Type B pancreatic cell (in vitro differentiated cells): ENCODE data around the gene SRY. TPM values are rescaled to one million over a fixed set of nuclear protein-coding genes. Genes with fewer than 3 reads are reported as not detected.
"Not testable (repeated sequence)": the region's sequence is repeated elsewhere in the genome, so short reads cannot be mapped to it uniquely, and the experiment has no call there.

Experiments used
- DNase-seq: peaks from one replicate; pipeline ENCODE4 v3.0.0; 2021; ENCODE audit warnings: mixed read lengths; ENCODE audit not compliant: unreplicated experiment; ENCODE audit errors: extremely low spot score
- H3K27ac Mint-ChIP-seq: 2 replicates; pipeline ENCODE4 v1.8.0; 2021; ENCODE audit warnings: mild to moderate bottlenecking, mixed read lengths
- H3K27me3 Mint-ChIP-seq: 2 replicates; pipeline ENCODE4 v1.8.0; 2021; ENCODE audit warnings: mixed read lengths
- H3K36me3 Mint-ChIP-seq: 2 replicates; pipeline ENCODE4 v1.8.0; 2021; ENCODE audit warnings: mixed read lengths
- H3K4me1 Mint-ChIP-seq: one replicate; pipeline ENCODE4 v1.8.0; 2021; ENCODE audit warnings: mixed read lengths; ENCODE audit not compliant: unreplicated experiment
- H3K4me3 Mint-ChIP-seq: 2 replicates; pipeline ENCODE4 v1.8.0; 2021; ENCODE audit warnings: mild to moderate bottlenecking, mixed read lengths
- H3K9me3 Mint-ChIP-seq: 2 replicates; pipeline ENCODE4 v1.8.0; 2021; ENCODE audit warnings: mixed read lengths
- CTCF ChIP-seq: fragments of 200-600 bp; sonication (generic); conservative IDR thresholded peaks from 2 replicates; pipeline ENCODE4 v1.5.0; 2021; ENCODE audit warnings: antibody characterized with exemption, mild to moderate bottlenecking
- long read RNA-seq: library from polyadenylated mRNA; unstranded; transcript quantifications from one replicate; pipeline ENCODE4 v2.0.0, GENCODE V29; 2020
- total RNA-seq: library from RNA; stranded (reverse); gene quantifications from 2 replicates; pipeline ENCODE4 v1.2.1, GENCODE V29; 2021; ENCODE audit warnings: low replicate concordance

SRY gene
- not detected in 2 replicates for total RNA-seq
- long read RNA-seq = 0 reads

GRCh38 chrY:2787600-2787999 lies at the start of gene SRY:
Gene SRY (minus strand): TSS chrY:2787682. CDS start chrY:2787603, 79 bp downstream.
- no peaks in the 10 kb centered on the region for H3K36me3 Mint-ChIP-seq
- no peak within 1 kb of the TSS for H3K27ac Mint-ChIP-seq
- H3K4me3 Mint-ChIP-seq = no peak within 1 kb of the TSS
- DNase-seq = no peak
- no peak for TF ChIP-seq CTCF
- no peaks in the 10 kb centered on the region for H3K27me3 Mint-ChIP-seq
- no peaks in the 10 kb centered on the region for H3K4me1 Mint-ChIP-seq
- H3K9me3 Mint-ChIP-seq = no peaks in the 10 kb centered on the region

GRCh38 chrY:2837078-2837477 lies 49.6 kb upstream of the SRY start:
- no peaks in the 10 kb centered on the region for H3K4me1 Mint-ChIP-seq
- no peak overlapping the region for H3K27ac Mint-ChIP-seq
- no peaks in the 10 kb centered on the region for H3K9me3 Mint-ChIP-seq
- H3K4me3 Mint-ChIP-seq = no peak overlapping the region
- H3K36me3 Mint-ChIP-seq = no peaks in the 10 kb centered on the region
- no peaks in the 10 kb centered on the region for H3K27me3 Mint-ChIP-seq
- no peak for TF ChIP-seq CTCF
- DNase-seq = no peak

- Mint-ChIP-seq H3K27ac (no peak overlapping the region), H3K4me1 (no peaks in the 10 kb centered on the region), H3K36me3 (no peaks in the 10 kb centered on the region), H3K4me3 (no peak overlapping the region), H3K9me3 (no peaks in the 10 kb centered on the region), H3K27me3 (no peaks in the 10 kb centered on the region)
- TF ChIP-seq CTCF = no peak
- no peak for DNase-seq
Observed at GRCh38 chrY:2835230-2835629, 47.7 kb upstream of the SRY start.

- H3K36me3 Mint-ChIP-seq = no peaks in the 10 kb centered on the region
- H3K27ac Mint-ChIP-seq = no peak overlapping the region
- H3K4me3 Mint-ChIP-seq = no peak overlapping the region
- H3K4me1 Mint-ChIP-seq = no peaks in the 10 kb centered on the region
- no peak for TF ChIP-seq CTCF
- no peaks in the 10 kb centered on the region for H3K9me3 Mint-ChIP-seq
- no peaks in the 10 kb centered on the region for H3K27me3 Mint-ChIP-seq
- DNase-seq = no peak
Observed at GRCh38 chrY:2828497-2828896, 41.0 kb upstream of the SRY start.

GRCh38 chrY:2824471-2824870 lies 37.0 kb upstream of the SRY start:
- H3K36me3 Mint-ChIP-seq = no peaks in the 10 kb centered on the region
- no peak overlapping the region for H3K4me3 Mint-ChIP-seq
- H3K27ac Mint-ChIP-seq = no peak overlapping the region
- no peaks in the 10 kb centered on the region for H3K27me3 Mint-ChIP-seq
- H3K9me3 Mint-ChIP-seq = no peaks in the 10 kb centered on the region
- no peak for TF ChIP-seq CTCF
- H3K4me1 Mint-ChIP-seq = no peaks in the 10 kb centered on the region
- DNase-seq = no peak

- H3K4me1 Mint-ChIP-seq, H3K27me3 Mint-ChIP-seq, H3K36me3 Mint-ChIP-seq, H3K27ac Mint-ChIP-seq, DNase-seq, H3K4me3 Mint-ChIP-seq, H3K9me3 Mint-ChIP-seq: not testable (repeated sequence)
Observed at GRCh38 chrY:2817146-2817896, 29.8 kb upstream of the SRY start.
